IPS DF 4.7 (cell line): ENCODE results near the gene ACTR6.
"Not testable (repeated sequence)": the region's sequence is repeated elsewhere in the genome, so short reads cannot be mapped to it uniquely, and the experiment has no call there.

Source experiments
- DNase-seq: peaks from one replicate; pipeline ENCODE4 v3.0.0-alpha.2; 2013; ENCODE audit warnings: low spot score; ENCODE audit errors: extremely low read depth

Gene ACTR6

DNA sequence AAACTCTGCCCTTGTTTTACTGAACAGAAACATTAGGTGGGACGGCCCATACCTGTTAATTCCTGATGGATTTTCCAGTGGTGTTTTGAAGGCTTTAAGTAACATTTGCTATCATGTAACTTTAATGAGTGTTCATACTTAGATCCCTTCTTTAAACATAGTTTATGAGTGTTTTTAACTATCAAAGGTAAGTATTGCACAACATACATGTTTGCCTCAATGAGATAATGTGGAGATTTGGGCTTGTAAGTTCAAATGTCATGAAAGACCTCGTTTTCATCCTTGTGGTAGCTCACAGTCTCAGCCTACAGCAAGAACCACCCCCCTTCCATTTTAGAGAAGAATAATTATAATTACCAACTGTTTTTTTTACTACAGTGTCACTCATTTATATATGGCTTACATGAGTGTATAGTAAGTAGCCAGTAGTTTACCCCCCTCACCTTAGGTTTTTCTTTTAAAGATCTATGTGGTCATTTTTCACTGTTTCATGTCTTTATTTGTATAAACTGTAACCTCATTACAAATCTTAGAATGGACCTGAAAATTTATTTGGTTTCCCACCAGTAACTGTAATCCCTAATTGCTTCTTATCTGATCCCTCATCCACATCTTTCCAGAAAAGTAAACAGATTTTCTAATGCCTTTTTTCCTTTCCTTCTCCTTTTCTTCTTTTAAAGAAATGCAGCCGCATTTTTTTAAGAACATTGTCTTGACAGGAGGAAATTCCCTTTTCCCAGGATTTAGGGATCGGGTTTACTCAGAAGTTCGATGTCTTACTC, 18.9 kb downstream of the ACTR6 start:
- DNase-seq: no peak

GRCh38 chr12:100221523-100221922, 20.9 kb downstream of the ACTR6 start:
- DNase-seq: no peak

DNA sequence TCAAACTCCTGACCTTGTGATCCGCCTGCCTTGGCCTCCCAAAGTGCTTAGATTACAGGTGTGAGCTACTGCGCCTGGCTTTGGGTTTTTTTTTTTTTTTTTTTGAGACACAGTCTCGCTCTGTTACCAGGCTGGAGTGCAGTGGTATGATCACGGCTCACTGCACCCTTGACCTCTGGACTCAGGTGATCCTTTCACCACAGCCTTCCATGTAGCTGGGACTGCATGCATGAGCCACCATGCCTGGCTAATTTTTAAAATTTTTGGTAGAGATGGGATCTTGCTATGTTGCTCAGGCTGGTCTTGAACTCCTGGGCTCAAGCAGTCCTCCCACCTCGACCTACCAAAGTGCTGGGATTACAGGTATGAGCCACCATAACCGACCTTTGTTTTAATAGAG, 21.6 kb downstream of the ACTR6 start:
- not testable (repeated sequence) for DNase-seq

- DNase-seq: no peak
Measured at GRCh38 chr12:100225491-100225890, 24.9 kb downstream of the ACTR6 start.

DNA sequence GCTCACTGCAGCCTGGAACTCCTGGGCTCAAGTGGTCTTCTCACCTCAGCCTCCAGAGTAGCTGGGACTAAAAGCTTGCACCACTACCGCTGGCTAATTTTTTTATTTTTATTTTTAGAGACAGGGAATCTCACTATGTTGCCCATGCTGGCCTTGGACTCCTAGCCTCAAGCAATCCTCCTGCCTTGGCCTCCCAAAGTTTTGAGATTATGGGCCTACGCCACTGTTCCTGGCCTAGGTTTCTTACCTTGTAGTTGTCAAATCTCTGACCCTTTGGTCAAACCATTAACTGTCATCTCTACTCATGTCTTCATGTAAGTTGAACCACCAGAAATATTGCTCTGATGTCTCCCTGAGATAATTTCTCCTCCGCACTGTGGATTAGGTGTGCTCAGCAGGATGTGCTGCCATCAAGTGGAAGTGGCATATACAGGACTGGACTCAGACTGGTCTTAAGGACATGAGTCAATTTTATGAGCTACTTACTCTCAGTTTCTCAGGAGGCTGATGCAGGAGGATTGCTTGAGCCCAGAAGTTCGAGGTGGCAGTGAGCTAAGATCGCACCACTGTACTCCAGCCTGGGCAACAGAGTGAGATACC, 28.5 kb downstream of the ACTR6 start:
- DNase-seq: no peak

DNA sequence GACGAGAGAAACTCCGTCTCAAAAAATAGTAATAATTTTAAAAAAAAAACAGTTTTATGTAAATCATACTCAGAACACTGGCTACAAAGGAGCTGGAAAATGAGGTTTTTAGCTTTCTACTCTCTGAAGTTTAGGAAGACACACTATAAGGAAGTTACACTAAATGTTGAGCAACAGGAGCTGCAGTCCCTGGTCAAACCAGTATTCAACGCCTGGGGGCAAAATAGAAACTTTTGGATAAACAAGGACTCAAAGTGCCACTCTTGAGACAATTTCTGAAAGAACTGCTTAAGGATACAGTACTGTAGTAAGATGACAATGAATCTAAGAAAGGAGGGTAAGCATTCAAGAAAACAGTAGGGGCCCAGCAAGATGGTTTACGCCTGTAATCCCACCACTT, 29.3 kb downstream of the ACTR6 start:
- no peak for DNase-seq

DNA sequence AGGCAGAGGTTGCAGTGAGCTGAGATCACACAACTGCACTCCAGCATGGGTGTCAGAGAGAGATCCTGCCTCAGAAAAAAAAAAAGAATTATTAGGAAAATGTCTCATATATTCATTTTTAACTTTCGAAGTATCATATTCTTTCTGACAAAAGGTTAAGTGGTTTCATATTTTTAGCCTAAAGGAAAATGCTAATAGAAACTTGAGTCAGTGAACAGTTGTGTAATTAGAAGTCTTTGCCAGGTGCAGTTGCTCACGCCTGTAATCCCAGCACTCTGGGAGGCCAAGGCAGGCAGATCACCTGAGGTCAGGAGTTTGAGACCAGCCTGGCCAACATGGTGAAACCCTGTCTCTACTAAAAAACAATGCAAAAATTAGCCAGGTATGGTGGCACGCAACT, 31.3 kb downstream of the ACTR6 start:
- not testable (repeated sequence) for DNase-seq

DNA sequence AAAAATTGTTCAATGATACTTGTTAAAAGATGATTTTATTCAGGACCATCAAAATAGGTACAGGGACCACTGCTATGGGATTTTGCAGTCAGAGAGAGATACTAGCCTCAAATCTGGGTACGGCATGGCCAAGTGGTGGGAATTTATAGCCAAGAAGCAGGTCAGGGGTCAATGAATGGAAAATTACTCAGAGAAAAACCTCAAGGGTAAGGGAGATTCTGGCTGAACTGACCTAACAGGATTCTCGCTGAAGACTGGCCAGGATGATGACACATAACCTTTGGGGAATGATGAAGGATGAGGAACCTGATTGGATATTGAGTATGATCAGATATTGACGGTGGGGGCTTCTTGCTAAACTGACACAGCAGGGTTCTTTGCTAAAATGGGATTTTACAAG, 33.6 kb downstream of the ACTR6 start:
- no peak for DNase-seq

GRCh38 chr12:100234591-100235304, 34.1 kb downstream of the ACTR6 start:
- no peak for DNase-seq

DNA sequence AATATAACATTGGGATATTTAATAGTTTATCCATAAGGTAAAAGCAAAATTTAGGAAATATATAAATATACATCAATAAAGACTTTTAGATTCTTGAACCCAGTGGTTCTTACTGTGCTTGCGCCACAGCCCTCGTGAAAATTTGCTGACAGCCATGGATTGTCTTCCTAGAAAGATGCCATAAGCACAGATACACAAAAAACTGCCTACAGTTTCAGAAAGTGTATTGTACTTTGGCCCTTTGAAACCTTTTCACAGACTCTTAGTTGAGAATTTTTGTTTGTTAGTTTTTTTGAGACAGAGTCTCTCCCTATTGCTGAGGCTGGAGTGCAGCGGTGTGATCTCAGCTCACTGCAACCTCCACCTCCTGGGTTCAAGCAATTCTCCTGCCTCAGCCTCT, 38.2 kb downstream of the ACTR6 start:
- no peak for DNase-seq

DNA sequence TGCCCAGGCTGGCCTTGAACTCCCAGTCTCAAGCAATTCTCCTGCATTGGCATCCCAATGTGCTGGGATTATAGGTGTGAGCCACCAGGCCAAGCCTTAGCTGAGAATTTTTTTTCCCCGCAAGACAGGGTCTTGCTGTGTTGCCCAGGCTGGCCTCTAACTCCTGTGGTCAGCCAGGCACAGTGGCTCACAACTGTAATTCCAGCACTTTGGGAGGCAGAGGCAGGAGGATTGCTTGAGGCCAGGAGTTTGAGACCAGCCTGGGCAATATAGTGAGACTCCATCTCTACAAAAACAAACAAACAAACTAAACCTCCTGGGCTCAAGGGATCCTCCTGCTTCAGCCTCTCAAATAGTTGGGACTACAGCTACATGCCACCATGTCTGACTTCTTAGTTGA, 39.0 kb downstream of the ACTR6 start:
- DNase-seq: no peak

GRCh38 chr12:100243137-100243536, 42.5 kb downstream of the ACTR6 start:
- DNase-seq: no peak

GRCh38 chr12:100247765-100248164, 47.1 kb downstream of the ACTR6 start:
- no peak for DNase-seq

- DNase-seq: no peak
Measured at GRCh38 chr12:100248886-100249285, 48.3 kb downstream of the ACTR6 start.

- DNase-seq: no peak
Measured at GRCh38 chr12:100249941-100250340, 49.3 kb downstream of the ACTR6 start.

DNA sequence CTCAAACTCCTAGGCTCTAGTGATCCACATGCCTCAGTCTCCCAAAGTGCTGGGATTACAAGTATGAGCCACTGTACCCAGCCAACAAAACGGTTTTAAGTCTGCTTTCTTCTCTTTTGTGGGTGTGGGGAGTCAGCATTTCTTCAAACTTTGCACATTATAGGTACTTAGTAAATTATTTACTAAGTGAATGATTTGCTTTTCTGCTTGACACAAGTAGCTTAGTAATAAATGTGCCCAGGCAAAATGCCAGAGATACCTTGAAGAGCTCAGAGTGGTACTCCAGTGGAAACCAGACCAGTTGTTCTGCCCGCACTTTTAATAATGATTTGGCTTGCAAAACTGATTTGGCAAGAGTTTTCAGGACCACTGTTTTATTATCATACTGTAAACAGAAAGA, 51.3 kb downstream of the ACTR6 start:
- no peak for DNase-seq

- no peak for DNase-seq
Measured at GRCh38 chr12:100253437-100253836, 52.8 kb downstream of the ACTR6 start.

DNA sequence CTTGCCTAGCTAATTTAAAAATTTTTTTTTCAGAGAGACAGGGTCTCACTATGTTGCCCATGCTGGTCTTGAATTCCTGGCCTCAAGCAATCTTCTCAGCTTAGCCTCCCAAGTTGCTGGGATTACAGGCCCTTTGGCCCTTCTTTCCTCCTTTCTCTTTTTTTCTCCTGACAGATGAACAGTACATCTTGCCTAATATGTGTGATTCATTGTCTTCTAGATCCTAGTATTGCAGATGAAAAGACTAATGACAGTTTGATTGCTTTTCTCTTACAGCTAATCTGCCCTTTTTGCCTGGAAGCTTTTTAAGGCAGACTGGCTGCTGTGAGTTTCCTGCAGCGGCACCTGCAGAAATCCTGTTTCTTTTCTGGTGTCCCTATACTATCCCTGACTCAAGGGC, 54.3 kb downstream of the ACTR6 start:
- no peak for DNase-seq

GRCh38 chr12:100258127-100258526, 57.5 kb downstream of the ACTR6 start:
- DNase-seq: no peak

DNA sequence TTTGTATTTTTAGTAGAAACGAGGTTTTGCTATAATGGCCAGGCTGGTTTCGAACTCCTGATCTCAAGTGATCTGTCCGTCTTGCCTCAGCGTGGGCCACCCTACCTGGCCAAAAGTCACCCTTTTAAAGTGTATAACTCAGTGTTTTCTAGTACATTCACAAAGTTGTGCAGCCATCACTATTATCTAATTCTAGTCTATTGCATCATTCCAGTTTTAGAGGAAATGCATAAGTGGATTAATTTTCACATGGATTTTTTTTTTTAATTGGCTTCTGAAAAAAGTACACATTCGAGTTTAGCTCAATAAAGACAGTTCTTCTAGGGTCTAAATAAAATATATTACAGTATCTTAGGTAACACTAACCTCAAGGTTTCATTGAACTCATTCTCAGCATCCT, 62.5 kb downstream of the ACTR6 start:
- no peak for DNase-seq

- DNase-seq: not testable (repeated sequence)
Measured at GRCh38 chr12:100265107-100265506, 64.5 kb downstream of the ACTR6 start.

GRCh38 chr12:100265732-100266584, 65.3 kb downstream of the ACTR6 start:
- no peak for DNase-seq
